ENCODE data around the gene NINJ1. TPM values are rescaled to one million over a fixed set of nuclear protein-coding genes. Genes with fewer than 3 reads are reported as not detected.

Gene NINJ1
- total and polyA plus RNA-seq, 2 of the 13 experiments (the other 11 are each of a cell fraction or from before 2014, with no cell fraction given): 81.2 to 92.1 TPM

DNA sequence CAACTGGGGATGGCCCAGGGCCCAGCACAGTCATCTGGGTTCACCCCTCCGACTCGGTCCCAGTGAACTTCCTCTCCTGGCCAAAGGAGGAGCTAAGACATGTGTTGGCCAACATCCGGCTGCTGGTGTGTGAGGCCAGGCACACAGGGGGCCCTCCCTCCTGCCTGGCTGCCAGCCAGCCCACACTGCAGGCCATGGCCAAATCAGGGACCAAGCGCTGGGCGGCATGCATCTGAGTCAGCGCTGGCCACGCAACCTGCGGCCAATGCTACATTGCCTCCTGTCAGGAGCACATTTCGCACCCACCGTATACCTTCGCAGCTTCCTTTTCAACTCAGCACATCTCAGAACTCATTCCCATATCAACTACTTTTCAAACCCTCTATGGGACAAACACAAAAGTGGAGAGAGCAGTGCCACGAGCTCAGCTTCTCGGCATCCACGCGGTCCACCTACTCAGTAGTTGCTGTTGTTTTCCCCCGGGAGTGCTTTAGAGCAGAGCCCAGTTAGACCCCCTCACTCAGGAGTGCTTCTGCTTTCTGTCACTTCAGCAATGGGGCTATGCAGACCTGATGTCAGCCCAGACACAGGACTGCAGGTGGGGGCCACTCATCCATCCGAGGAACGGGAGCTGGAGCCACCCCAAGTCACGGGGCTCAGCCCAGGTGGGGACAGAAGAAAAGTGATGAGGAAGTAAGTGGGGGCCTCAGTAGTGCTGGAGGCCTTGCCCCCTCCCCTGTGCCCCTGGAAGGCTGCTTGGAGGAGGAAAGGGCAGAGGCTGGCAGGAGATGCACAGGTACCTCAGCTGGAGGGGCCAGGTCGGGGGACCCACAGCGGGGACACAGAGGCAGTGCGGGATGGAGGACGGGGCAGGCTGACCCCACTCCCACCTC lies 13.9 kb downstream of the NINJ1 start (continued):
- TF ChIP-seq MAZ (IDR thresholded peaks at IDR 0.05; ENCODE audit: borderline replicate concordance, low read depth, low read length) (peak; percentile 48; the same call in 1 of the 2 replicates), MAZ (CRISPR knock-in tag; IDR thresholded peaks at IDR 0.05; ENCODE audit: low read depth) (peak; percentile 98), RFX3 (CRISPR knock-in tag; IDR thresholded peaks at IDR 0.05) (no peak), DMAP1 (CRISPR knock-in tag; IDR thresholded peaks at IDR 0.05) (peak; percentile 95), ZFP36L1 (CRISPR knock-in tag; IDR thresholded peaks at IDR 0.05) (peak; percentile 76), ESRRA (CRISPR knock-in tag; IDR thresholded peaks at IDR 0.05; ENCODE audit: low read depth) (no peak), ZNF367 (CRISPR knock-in tag; IDR thresholded peaks at IDR 0.05; ENCODE audit: borderline replicate concordance) (no peak), CREB1 (IDR thresholded peaks at IDR 0.05) (peak; percentile 1; the same call in 1 of the 2 replicates), CREB1 (CRISPR knock-in tag; IDR thresholded peaks at IDR 0.05) (no peak), FOXA3 (CRISPR knock-in tag; IDR thresholded peaks at IDR 0.05) (peak; percentile 77), ZNF598 (CRISPR knock-in tag; IDR thresholded peaks at IDR 0.05; ENCODE audit: borderline replicate concordance) (peak; percentile 53; the same call in 1 of the 2 replicates), ZNF577 (CRISPR knock-in tag; IDR thresholded peaks at IDR 0.05; ENCODE audit: borderline replicate concordance, low read depth) (no peak), MEF2D (CRISPR knock-in tag; IDR thresholded peaks at IDR 0.05) (peak; percentile 88), KDM6A (CRISPR knock-in tag; IDR thresholded peaks at IDR 0.05; ENCODE audit: low read depth) (peak; percentile 56; the same call in 1 of the 2 replicates)
- TF ChIP-seq, protein P1, sequence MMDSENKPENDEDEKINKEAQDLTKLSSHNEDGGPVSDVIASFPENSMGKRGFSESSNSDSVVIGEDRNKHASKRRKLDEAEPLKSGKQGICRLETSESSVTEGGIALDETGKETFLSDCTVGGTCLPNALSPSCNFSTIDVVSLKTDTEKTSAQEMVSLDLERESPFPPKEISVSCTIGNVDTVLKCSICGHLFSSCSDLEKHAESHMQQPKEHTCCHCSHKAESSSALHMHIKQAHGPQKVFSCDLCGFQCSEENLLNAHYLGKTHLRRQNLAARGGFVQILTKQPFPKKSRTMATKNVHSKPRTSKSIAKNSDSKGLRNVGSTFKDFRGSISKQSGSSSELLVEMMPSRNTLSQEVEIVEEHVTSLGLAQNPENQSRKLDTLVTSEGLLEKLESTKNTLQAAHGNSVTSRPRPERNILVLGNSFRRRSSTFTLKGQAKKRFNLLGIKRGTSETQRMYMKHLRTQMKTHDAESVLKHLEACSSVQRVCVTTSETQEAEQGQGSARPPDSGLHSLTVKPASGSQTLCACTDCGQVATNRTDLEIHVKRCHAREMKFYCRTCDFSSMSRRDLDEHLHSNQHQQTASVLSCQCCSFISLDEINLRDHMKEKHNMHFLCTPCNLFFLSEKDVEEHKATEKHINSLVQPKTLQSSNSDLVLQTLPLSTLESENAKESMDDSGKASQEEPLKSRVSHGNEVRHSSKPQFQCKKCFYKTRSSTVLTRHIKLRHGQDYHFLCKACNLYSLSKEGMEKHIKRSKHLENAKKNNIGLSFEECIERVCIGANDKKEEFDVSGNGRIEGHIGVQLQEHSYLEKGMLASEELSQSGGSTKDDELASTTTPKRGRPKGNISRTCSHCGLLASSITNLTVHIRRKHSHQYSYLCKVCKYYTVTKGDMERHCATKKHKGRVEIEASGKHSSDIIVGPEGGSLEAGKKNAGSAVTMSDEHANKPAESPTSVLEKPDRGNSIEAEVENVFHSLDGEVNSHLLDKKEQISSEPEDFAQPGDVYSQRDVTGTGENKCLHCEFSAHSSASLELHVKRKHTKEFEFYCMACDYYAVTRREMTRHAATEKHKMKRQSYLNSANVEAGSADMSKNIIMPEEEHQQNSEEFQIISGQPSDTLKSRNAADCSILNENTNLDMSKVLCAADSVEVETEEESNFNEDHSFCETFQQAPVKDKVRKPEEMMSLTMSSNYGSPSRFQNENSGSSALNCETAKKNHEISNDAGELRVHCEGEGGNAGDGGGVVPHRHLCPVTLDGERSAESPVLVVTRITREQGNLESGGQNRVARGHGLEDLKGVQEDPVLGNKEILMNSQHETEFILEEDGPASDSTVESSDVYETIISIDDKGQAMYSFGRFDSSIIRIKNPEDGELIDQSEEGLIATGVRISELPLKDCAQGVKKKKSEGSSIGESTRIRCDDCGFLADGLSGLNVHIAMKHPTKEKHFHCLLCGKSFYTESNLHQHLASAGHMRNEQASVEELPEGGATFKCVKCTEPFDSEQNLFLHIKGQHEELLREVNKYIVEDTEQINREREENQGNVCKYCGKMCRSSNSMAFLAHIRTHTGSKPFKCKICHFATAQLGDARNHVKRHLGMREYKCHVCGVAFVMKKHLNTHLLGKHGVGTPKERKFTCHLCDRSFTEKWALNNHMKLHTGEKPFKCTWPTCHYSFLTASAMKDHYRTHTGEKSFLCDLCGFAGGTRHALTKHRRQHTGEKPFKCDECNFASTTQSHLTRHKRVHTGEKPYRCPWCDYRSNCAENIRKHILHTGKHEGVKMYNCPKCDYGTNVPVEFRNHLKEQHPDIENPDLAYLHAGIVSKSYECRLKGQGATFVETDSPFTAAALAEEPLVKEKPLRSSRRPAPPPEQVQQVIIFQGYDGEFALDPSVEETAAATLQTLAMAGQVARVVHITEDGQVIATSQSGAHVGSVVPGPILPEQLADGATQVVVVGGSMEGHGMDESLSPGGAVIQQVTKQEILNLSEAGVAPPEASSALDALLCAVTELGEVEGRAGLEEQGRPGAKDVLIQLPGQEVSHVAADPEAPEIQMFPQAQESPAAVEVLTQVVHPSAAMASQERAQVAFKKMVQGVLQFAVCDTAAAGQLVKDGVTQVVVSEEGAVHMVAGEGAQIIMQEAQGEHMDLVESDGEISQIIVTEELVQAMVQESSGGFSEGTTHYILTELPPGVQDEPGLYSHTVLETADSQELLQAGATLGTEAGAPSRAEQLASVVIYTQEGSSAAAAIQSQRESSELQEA (CRISPR knock-in tag; IDR thresholded peaks at IDR 0.05; ENCODE audit: not compliant biosample characterization): no peak
- TF ChIP-seq, protein P2, sequence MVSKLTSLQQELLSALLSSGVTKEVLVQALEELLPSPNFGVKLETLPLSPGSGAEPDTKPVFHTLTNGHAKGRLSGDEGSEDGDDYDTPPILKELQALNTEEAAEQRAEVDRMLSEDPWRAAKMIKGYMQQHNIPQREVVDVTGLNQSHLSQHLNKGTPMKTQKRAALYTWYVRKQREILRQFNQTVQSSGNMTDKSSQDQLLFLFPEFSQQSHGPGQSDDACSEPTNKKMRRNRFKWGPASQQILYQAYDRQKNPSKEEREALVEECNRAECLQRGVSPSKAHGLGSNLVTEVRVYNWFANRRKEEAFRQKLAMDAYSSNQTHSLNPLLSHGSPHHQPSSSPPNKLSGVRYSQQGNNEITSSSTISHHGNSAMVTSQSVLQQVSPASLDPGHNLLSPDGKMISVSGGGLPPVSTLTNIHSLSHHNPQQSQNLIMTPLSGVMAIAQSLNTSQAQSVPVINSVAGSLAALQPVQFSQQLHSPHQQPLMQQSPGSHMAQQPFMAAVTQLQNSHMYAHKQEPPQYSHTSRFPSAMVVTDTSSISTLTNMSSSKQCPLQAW (CRISPR knock-in tag; IDR thresholded peaks at IDR 0.05): peak; percentile 55; the same call in 1 of the 2 replicates
- TF ChIP-seq, protein P3, sequence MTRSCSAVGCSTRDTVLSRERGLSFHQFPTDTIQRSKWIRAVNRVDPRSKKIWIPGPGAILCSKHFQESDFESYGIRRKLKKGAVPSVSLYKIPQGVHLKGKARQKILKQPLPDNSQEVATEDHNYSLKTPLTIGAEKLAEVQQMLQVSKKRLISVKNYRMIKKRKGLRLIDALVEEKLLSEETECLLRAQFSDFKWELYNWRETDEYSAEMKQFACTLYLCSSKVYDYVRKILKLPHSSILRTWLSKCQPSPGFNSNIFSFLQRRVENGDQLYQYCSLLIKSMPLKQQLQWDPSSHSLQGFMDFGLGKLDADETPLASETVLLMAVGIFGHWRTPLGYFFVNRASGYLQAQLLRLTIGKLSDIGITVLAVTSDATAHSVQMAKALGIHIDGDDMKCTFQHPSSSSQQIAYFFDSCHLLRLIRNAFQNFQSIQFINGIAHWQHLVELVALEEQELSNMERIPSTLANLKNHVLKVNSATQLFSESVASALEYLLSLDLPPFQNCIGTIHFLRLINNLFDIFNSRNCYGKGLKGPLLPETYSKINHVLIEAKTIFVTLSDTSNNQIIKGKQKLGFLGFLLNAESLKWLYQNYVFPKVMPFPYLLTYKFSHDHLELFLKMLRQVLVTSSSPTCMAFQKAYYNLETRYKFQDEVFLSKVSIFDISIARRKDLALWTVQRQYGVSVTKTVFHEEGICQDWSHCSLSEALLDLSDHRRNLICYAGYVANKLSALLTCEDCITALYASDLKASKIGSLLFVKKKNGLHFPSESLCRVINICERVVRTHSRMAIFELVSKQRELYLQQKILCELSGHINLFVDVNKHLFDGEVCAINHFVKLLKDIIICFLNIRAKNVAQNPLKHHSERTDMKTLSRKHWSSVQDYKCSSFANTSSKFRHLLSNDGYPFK (CRISPR knock-in tag; IDR thresholded peaks at IDR 0.05; ENCODE audit: borderline replicate concordance): peak; percentile 89
